ENCODE results near the gene CALHM2.

- TF ChIP-seq YY1 (IDR thresholded peaks at IDR 0.05) (no peak), CTCF (IDR thresholded peaks at IDR 0.05; ENCODE audit: low read depth, low read length, missing input control) (no peak), JUND (IDR thresholded peaks at IDR 0.05) (no peak), GABPA (IDR thresholded peaks at IDR 0.05 in 1 of 2, conservative IDR thresholded peaks at IDR 0.05 in 1 of 2) (no peak), SP1 (IDR thresholded peaks at IDR 0.05) (no peak), RXRA (IDR thresholded peaks at IDR 0.05) (no peak), MAX (IDR thresholded peaks at IDR 0.05) (no peak), TAF1 (conservative IDR thresholded peaks at IDR 0.05) (no peak), RAD21 (IDR thresholded peaks at IDR 0.05) (no peak)
These were observed 5.0 kb downstream of the CALHM2 start for GRCh38 chr10:103447187-103447586.
